ENCODE results near the gene ITGA5. TPM values are rescaled to one million over a fixed set of nuclear protein-coding genes. Genes with fewer than 3 reads are reported as not detected.

Gene ITGA5
- total RNA-seq, 1 experiment from 2014 or later: 12.2 TPM

GRCh38 chr12:54411391-54412241, 7.5 kb downstream of the ITGA5 start:
- H3K79me2 ChIP-seq (ENCODE audit: insufficient read depth, low read length): no peaks in the 10 kb centered on the region
- no peak overlapping the region for H3K23ac ChIP-seq (ENCODE audit: insufficient read length, low read depth, low read length)
- no peak overlapping the region for H3K4me2 ChIP-seq (ENCODE audit: insufficient read depth, insufficient read length, low read length)
- peak; percentile 76 for DNase-seq
- H2BK5ac ChIP-seq (ENCODE audit: insufficient read length, low read length): no peak overlapping the region
- H3K4ac ChIP-seq (ENCODE audit: low read depth, low read length): no peak overlapping the region
- no peaks in the 10 kb centered on the region for H4K20me1 ChIP-seq (ENCODE audit: control insufficient read depth, insufficient read depth, insufficient read length)
- H4K5ac ChIP-seq (ENCODE audit: insufficient read length, low read depth, low read length): no peak overlapping the region
- no peak overlapping the region for H4K91ac ChIP-seq (ENCODE audit: insufficient read length, low read depth, low read length)
- no peak overlapping the region for H3K9ac ChIP-seq (ENCODE audit: extremely low read depth, insufficient read length, low read length)
- no peaks in the 10 kb centered on the region for H3K9me3 Mint-ChIP-seq
- peaks cover 7 to 9% of the 10 kb centered on the region in 2 experiments for H3K4me1 Mint-ChIP-seq
- no peak overlapping the region for H3K4me3 Mint-ChIP-seq
- no peak overlapping the region for H2BK15ac ChIP-seq (ENCODE audit: low read depth, low read length)
- no peak overlapping the region for H3K18ac ChIP-seq (ENCODE audit: insufficient read length, low read depth, low read length)
- no peak overlapping the region for H4K8ac ChIP-seq (replicated peaks; ENCODE audit: insufficient read length, low read depth, low read length)
- no peaks in the 10 kb centered on the region; the same call in 1 of the 2 replicates for H3K27me3 ChIP-seq (ENCODE audit: insufficient read depth, low read length)
- H3K14ac ChIP-seq (ENCODE audit: insufficient read depth, low read length): no peak overlapping the region
- WGBS (ENCODE audit: extremely low coverage, insufficient read length, low lambda C conversion rate): no CpG with 5 or more reads among the region's 10 CpGs
- H3K36me3 Mint-ChIP-seq (ENCODE audit: insufficient read depth in 1 of 3, low read depth in 3 of 3): peaks cover 0 to 6% (median 5%) of the 10 kb centered on the region in 3 experiments; a peak in 2 of 7 replicates
- no peak overlapping the region for H3K27ac ChIP-seq (ENCODE audit: insufficient read length, low read depth, low read length)
- H3K79me1 ChIP-seq (ENCODE audit: insufficient read depth, low read depth, low read length, poor library complexity, severe bottlenecking): no peaks in the 10 kb centered on the region
- TF ChIP-seq, protein P1, sequence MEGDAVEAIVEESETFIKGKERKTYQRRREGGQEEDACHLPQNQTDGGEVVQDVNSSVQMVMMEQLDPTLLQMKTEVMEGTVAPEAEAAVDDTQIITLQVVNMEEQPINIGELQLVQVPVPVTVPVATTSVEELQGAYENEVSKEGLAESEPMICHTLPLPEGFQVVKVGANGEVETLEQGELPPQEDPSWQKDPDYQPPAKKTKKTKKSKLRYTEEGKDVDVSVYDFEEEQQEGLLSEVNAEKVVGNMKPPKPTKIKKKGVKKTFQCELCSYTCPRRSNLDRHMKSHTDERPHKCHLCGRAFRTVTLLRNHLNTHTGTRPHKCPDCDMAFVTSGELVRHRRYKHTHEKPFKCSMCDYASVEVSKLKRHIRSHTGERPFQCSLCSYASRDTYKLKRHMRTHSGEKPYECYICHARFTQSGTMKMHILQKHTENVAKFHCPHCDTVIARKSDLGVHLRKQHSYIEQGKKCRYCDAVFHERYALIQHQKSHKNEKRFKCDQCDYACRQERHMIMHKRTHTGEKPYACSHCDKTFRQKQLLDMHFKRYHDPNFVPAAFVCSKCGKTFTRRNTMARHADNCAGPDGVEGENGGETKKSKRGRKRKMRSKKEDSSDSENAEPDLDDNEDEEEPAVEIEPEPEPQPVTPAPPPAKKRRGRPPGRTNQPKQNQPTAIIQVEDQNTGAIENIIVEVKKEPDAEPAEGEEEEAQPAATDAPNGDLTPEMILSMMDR (conservative IDR thresholded peaks at IDR 0.05): no peak
- no peaks in the 10 kb centered on the region for H3K23me2 ChIP-seq (ENCODE audit: insufficient read length, low read depth, low read length, poor library complexity, severe bottlenecking)
- no peak overlapping the region for H3K27ac Mint-ChIP-seq
- H3K9me3 ChIP-seq (ENCODE audit: control insufficient read depth, low read depth, low read length): no peaks in the 10 kb centered on the region
- H3K56ac ChIP-seq (ENCODE audit: insufficient read length, low read depth, low read length): no peak overlapping the region
- no peak overlapping the region for H2BK120ac ChIP-seq (ENCODE audit: low read depth, low read length, poor library complexity, severe bottlenecking)
- no peak overlapping the region for H2AK5ac ChIP-seq (ENCODE audit: insufficient read length, low read length)
- no peaks in the 10 kb centered on the region for H3K4me1 ChIP-seq (ENCODE audit: insufficient read depth, low read length)
- H2AFZ ChIP-seq (ENCODE audit: low read length): no peak overlapping the region
- H3K27me3 Mint-ChIP-seq (ENCODE audit: low read depth): peaks cover 3% of the 10 kb centered on the region
- H2BK12ac ChIP-seq (ENCODE audit: insufficient read length, low read depth, low read length): no peak overlapping the region
- no peak overlapping the region for H2BK20ac ChIP-seq (ENCODE audit: low read depth, low read length, poor library complexity, severe bottlenecking)
- no peak overlapping the region for H3T11ph ChIP-seq (ENCODE audit: low read length)
